ENCODE data around the gene AKAP1.

The AKAP1 gene

GRCh38 chr17:57084802-57085447 is at the start of gene AKAP1:
AKAP1 (plus strand) TSS chr17:57085246; CDS start chr17:57105465, 20,219 bp downstream.
- peak within 1 kb of the TSS; percentile 8 to 97 (median 87) for H3K9ac ChIP-seq (ENCODE audit: low read length in 5 of 5)
- no peaks in the 10 kb centered on the region for H3K27me3 ChIP-seq (ENCODE audit: control insufficient read depth in 5 of 5, insufficient read depth in 4 of 5, low read length in 5 of 5)
- H3K4me3 ChIP-seq (ENCODE audit: low read depth in 1 of 5, low read length in 5 of 5): peak within 1 kb of the TSS; percentile 93 to 98 (median 95)
- no peaks in the 10 kb centered on the region for H3K9me3 ChIP-seq (ENCODE audit: control insufficient read depth in 5 of 5, low read length in 5 of 5)
- no peaks in the 10 kb centered on the region for H3K36me3 ChIP-seq (ENCODE audit: control insufficient read depth in 5 of 5, insufficient read depth in 5 of 5, low read length in 5 of 5)
- H3K4me1 ChIP-seq (ENCODE audit: control insufficient read depth in 5 of 5, insufficient read depth in 5 of 5, low read length in 5 of 5): peaks cover 15 to 55% (median 51%) of the 10 kb centered on the region in 5 donors
- H3K27ac ChIP-seq (ENCODE audit: low read depth, low read length): peak within 1 kb of the TSS; percentile 90

- H3K4me1 ChIP-seq (ENCODE audit: control insufficient read depth in 5 of 5, insufficient read depth in 5 of 5, low read length in 5 of 5): peaks cover 0 to 50% (median 46%) of the 10 kb centered on the region in 5 donors
- no peaks in the 10 kb centered on the region for H3K9me3 ChIP-seq (ENCODE audit: control insufficient read depth in 5 of 5, low read length in 5 of 5)
- H3K27ac ChIP-seq (ENCODE audit: low read depth, low read length): peak overlapping the region; percentile 21
- no peaks in the 10 kb centered on the region for H3K27me3 ChIP-seq (ENCODE audit: control insufficient read depth in 5 of 5, insufficient read depth in 4 of 5, low read length in 5 of 5)
- no peaks in the 10 kb centered on the region for H3K36me3 ChIP-seq (ENCODE audit: control insufficient read depth in 5 of 5, insufficient read depth in 5 of 5, low read length in 5 of 5)
- H3K9ac ChIP-seq (ENCODE audit: low read length in 5 of 5): peak overlapping the region in 1 of 5 donors; percentile 48
- peak overlapping the region in 4 of 5 donors; percentile 23 to 40 (median 26) for H3K4me3 ChIP-seq (ENCODE audit: low read depth in 1 of 5, low read length in 5 of 5)
Observed at GRCh38 chr17:57035971-57036481, 49.0 kb upstream of the AKAP1 start.

GRCh38 chr17:57037411-57037810 is 47.6 kb upstream of the AKAP1 start:
- Histone ChIP-seq H3K27ac (ENCODE audit: low read depth, low read length) (no peak overlapping the region), H3K4me1 (ENCODE audit: control insufficient read depth in 5 of 5, insufficient read depth in 5 of 5, low read length in 5 of 5) (peaks cover 0 to 47% (median 44%) of the 10 kb centered on the region in 5 donors), H3K4me3 (ENCODE audit: low read depth in 1 of 5, low read length in 5 of 5) (no peak overlapping the region), H3K36me3 (ENCODE audit: control insufficient read depth in 5 of 5, insufficient read depth in 5 of 5, low read length in 5 of 5) (no peaks in the 10 kb centered on the region), H3K9ac (ENCODE audit: low read length in 5 of 5) (no peak overlapping the region), H3K9me3 (ENCODE audit: control insufficient read depth in 5 of 5, low read length in 5 of 5) (no peaks in the 10 kb centered on the region), H3K27me3 (ENCODE audit: control insufficient read depth in 5 of 5, insufficient read depth in 4 of 5, low read length in 5 of 5) (no peaks in the 10 kb centered on the region)

- H3K36me3 ChIP-seq (ENCODE audit: control insufficient read depth in 5 of 5, insufficient read depth in 5 of 5, low read length in 5 of 5): no peaks in the 10 kb centered on the region
- no peaks in the 10 kb centered on the region for H3K9me3 ChIP-seq (ENCODE audit: control insufficient read depth in 5 of 5, low read length in 5 of 5)
- H3K27ac ChIP-seq (ENCODE audit: low read depth, low read length): no peak overlapping the region
- no peak overlapping the region for H3K4me3 ChIP-seq (ENCODE audit: low read depth in 1 of 5, low read length in 5 of 5)
- H3K4me1 ChIP-seq (ENCODE audit: control insufficient read depth in 5 of 5, insufficient read depth in 5 of 5, low read length in 5 of 5): peaks cover 0 to 37% (median 35%) of the 10 kb centered on the region in 5 donors
- no peak overlapping the region for H3K9ac ChIP-seq (ENCODE audit: low read length in 5 of 5)
- H3K27me3 ChIP-seq (ENCODE audit: control insufficient read depth in 5 of 5, insufficient read depth in 4 of 5, low read length in 5 of 5): no peaks in the 10 kb centered on the region
Observed at GRCh38 chr17:57038486-57038885, 46.6 kb upstream of the AKAP1 start.

GRCh38 chr17:57040571-57040970 is 44.5 kb upstream of the AKAP1 start:
- no peaks in the 10 kb centered on the region for H3K9me3 ChIP-seq (ENCODE audit: control insufficient read depth in 5 of 5, low read length in 5 of 5)
- H3K27me3 ChIP-seq (ENCODE audit: control insufficient read depth in 5 of 5, insufficient read depth in 4 of 5, low read length in 5 of 5): no peaks in the 10 kb centered on the region
- H3K4me3 ChIP-seq (ENCODE audit: low read depth in 1 of 5, low read length in 5 of 5): no peak overlapping the region
- H3K9ac ChIP-seq (ENCODE audit: low read length in 5 of 5): no peak overlapping the region
- H3K4me1 ChIP-seq (ENCODE audit: control insufficient read depth in 5 of 5, insufficient read depth in 5 of 5, low read length in 5 of 5): peaks cover 2 to 25% (median 20%) of the 10 kb centered on the region in 5 donors
- H3K36me3 ChIP-seq (ENCODE audit: control insufficient read depth in 5 of 5, insufficient read depth in 5 of 5, low read length in 5 of 5): no peaks in the 10 kb centered on the region
- no peak overlapping the region for H3K27ac ChIP-seq (ENCODE audit: low read depth, low read length)

GRCh38 chr17:57043276-57043675 is 41.8 kb upstream of the AKAP1 start:
- no peak overlapping the region for H3K9ac ChIP-seq (ENCODE audit: low read length in 5 of 5)
- H3K27ac ChIP-seq (ENCODE audit: low read depth, low read length): no peak overlapping the region
- H3K27me3 ChIP-seq (ENCODE audit: control insufficient read depth in 5 of 5, insufficient read depth in 4 of 5, low read length in 5 of 5): no peaks in the 10 kb centered on the region
- H3K4me3 ChIP-seq (ENCODE audit: low read depth in 1 of 5, low read length in 5 of 5): no peak overlapping the region
- H3K36me3 ChIP-seq (ENCODE audit: control insufficient read depth in 5 of 5, insufficient read depth in 5 of 5, low read length in 5 of 5): no peaks in the 10 kb centered on the region
- peaks cover 2 to 20% (median 17%) of the 10 kb centered on the region in 5 donors for H3K4me1 ChIP-seq (ENCODE audit: control insufficient read depth in 5 of 5, insufficient read depth in 5 of 5, low read length in 5 of 5)
- no peaks in the 10 kb centered on the region for H3K9me3 ChIP-seq (ENCODE audit: control insufficient read depth in 5 of 5, low read length in 5 of 5)

- H3K4me3 ChIP-seq (ENCODE audit: low read depth in 1 of 5, low read length in 5 of 5): peak overlapping the region in 4 of 5 donors; percentile 59 to 69 (median 65)
- H3K9me3 ChIP-seq (ENCODE audit: control insufficient read depth in 5 of 5, low read length in 5 of 5): no peaks in the 10 kb centered on the region
- H3K4me1 ChIP-seq (ENCODE audit: control insufficient read depth in 5 of 5, insufficient read depth in 5 of 5, low read length in 5 of 5): peaks cover 2 to 20% (median 17%) of the 10 kb centered on the region in 5 donors
- peak overlapping the region in 2 of 5 donors; percentile 30 to 41 for H3K9ac ChIP-seq (ENCODE audit: low read length in 5 of 5)
- no peak overlapping the region for H3K27ac ChIP-seq (ENCODE audit: low read depth, low read length)
- no peaks in the 10 kb centered on the region for H3K27me3 ChIP-seq (ENCODE audit: control insufficient read depth in 5 of 5, insufficient read depth in 4 of 5, low read length in 5 of 5)
- no peaks in the 10 kb centered on the region for H3K36me3 ChIP-seq (ENCODE audit: control insufficient read depth in 5 of 5, insufficient read depth in 5 of 5, low read length in 5 of 5)
Observed at GRCh38 chr17:57044976-57045867, 39.8 kb upstream of the AKAP1 start.

- Histone ChIP-seq H3K27ac (ENCODE audit: low read depth, low read length) (no peak overlapping the region), H3K36me3 (ENCODE audit: control insufficient read depth in 5 of 5, insufficient read depth in 5 of 5, low read length in 5 of 5) (no peaks in the 10 kb centered on the region), H3K9ac (ENCODE audit: low read length in 5 of 5) (peak overlapping the region in 3 of 5 donors; percentile 56 to 68 (median 62)), H3K4me3 (ENCODE audit: low read depth in 1 of 5, low read length in 5 of 5) (peak overlapping the region in 4 of 5 donors; percentile 59 to 69 (median 65)), H3K27me3 (ENCODE audit: control insufficient read depth in 5 of 5, insufficient read depth in 4 of 5, low read length in 5 of 5) (no peaks in the 10 kb centered on the region), H3K9me3 (ENCODE audit: control insufficient read depth in 5 of 5, low read length in 5 of 5) (no peaks in the 10 kb centered on the region), H3K4me1 (ENCODE audit: control insufficient read depth in 5 of 5, insufficient read depth in 5 of 5, low read length in 5 of 5) (peaks cover 2 to 20% (median 17%) of the 10 kb centered on the region in 5 donors)
Observed at GRCh38 chr17:57045868-57046704, 39.0 kb upstream of the AKAP1 start.

- no peaks in the 10 kb centered on the region for H3K27me3 ChIP-seq (ENCODE audit: control insufficient read depth in 5 of 5, insufficient read depth in 4 of 5, low read length in 5 of 5)
- H3K27ac ChIP-seq (ENCODE audit: low read depth, low read length): no peak overlapping the region
- H3K4me3 ChIP-seq (ENCODE audit: low read depth in 1 of 5, low read length in 5 of 5): peak overlapping the region in 3 of 5 donors; percentile 59 to 69 (median 68)
- no peaks in the 10 kb centered on the region for H3K9me3 ChIP-seq (ENCODE audit: control insufficient read depth in 5 of 5, low read length in 5 of 5)
- H3K36me3 ChIP-seq (ENCODE audit: control insufficient read depth in 5 of 5, insufficient read depth in 5 of 5, low read length in 5 of 5): no peaks in the 10 kb centered on the region
- peak overlapping the region in 2 of 5 donors; percentile 62 to 68 for H3K9ac ChIP-seq (ENCODE audit: low read length in 5 of 5)
- peaks cover 2 to 20% (median 17%) of the 10 kb centered on the region in 5 donors for H3K4me1 ChIP-seq (ENCODE audit: control insufficient read depth in 5 of 5, insufficient read depth in 5 of 5, low read length in 5 of 5)
Observed at GRCh38 chr17:57046749-57047148, 38.3 kb upstream of the AKAP1 start.
